ENCODE data around the gene TEX22.

The TEX22 gene

GRCh38 chr14:105400016-105400415 lies 1.7 kb downstream of the TEX22 start:
- DNase-seq (ENCODE audit: low read depth), result no peak
- TF ChIP-seq CTCF (IDR thresholded peaks at IDR 0.05; ENCODE audit: control insufficient read depth, insufficient read depth, low read depth, low read length, missing control alignments), result no peak
- H3K4me3 ChIP-seq (ENCODE audit: control insufficient read depth, low read depth, low read length), result no peak overlapping the region

- no peak for DNase-seq (ENCODE audit: low read depth)
- no peak overlapping the region for H3K4me3 ChIP-seq (ENCODE audit: control insufficient read depth, low read depth, low read length)
- TF ChIP-seq CTCF (IDR thresholded peaks at IDR 0.05; ENCODE audit: control insufficient read depth, insufficient read depth, low read depth, low read length, missing control alignments), result no peak
Measured at GRCh38 chr14:105401699-105402098, 3.4 kb downstream of the TEX22 start.

- no peak for DNase-seq (ENCODE audit: low read depth)
Measured at GRCh38 chr14:105408592-105408991, 10.3 kb downstream of the TEX22 start.

GRCh38 chr14:105409364-105409763 lies 11.0 kb downstream of the TEX22 start:
- DNase-seq (ENCODE audit: low read depth), result no peak
- TF ChIP-seq CTCF (IDR thresholded peaks at IDR 0.05; ENCODE audit: control insufficient read depth, insufficient read depth, low read depth, low read length, missing control alignments), result no peak
- no peak overlapping the region for H3K4me3 ChIP-seq (ENCODE audit: control insufficient read depth, low read depth, low read length)

More at GRCh38 chr14:105408592-105408991, 10.3 kb downstream of the TEX22 start:
- no peak overlapping the region for H3K4me3 ChIP-seq (ENCODE audit: control insufficient read depth, low read depth, low read length)
- no peak for TF ChIP-seq CTCF (IDR thresholded peaks at IDR 0.05; ENCODE audit: control insufficient read depth, insufficient read depth, low read depth, low read length, missing control alignments)

- no peak for DNase-seq (ENCODE audit: low read depth)
- H3K4me3 ChIP-seq (ENCODE audit: control insufficient read depth, low read depth, low read length), result no peak overlapping the region
- TF ChIP-seq CTCF (IDR thresholded peaks at IDR 0.05; ENCODE audit: control insufficient read depth, insufficient read depth, low read depth, low read length, missing control alignments), result no peak
Measured at GRCh38 chr14:105410642-105411016, 12.3 kb downstream of the TEX22 start.

- no peak for TF ChIP-seq CTCF (IDR thresholded peaks at IDR 0.05; ENCODE audit: control insufficient read depth, insufficient read depth, low read depth, low read length, missing control alignments)
- DNase-seq (ENCODE audit: low read depth), result no peak
- H3K4me3 ChIP-seq (ENCODE audit: control insufficient read depth, low read depth, low read length), result peak overlapping the region; percentile 23
Measured at GRCh38 chr14:105411017-105411941, 12.9 kb downstream of the TEX22 start.

Measured in AG09309 (cell line).